Bronchial epithelial cell (primary cell): Measurements from ENCODE around the gene DAAM1. TPM values are rescaled to one million over a fixed set of nuclear protein-coding genes. Genes with fewer than 3 reads are reported as not detected.

Source experiments
- DNase-seq: peaks from one replicate; pipeline ENCODE4 v3.0.0-alpha.2; 2010; ENCODE audit warnings: low read depth
- FAIRE-seq: peaks from 2 replicates; lab custom pipeline; 2011; peaks lifted over from hg19 to GRCh38; lab: Jason Lieb, UNC
- H3K27me3 ChIP-seq: 2 replicates; pipeline ENCODE4 v1.5.1; 2011; ENCODE audit warnings: low read length; ENCODE audit not compliant: control insufficient read depth, insufficient read depth
- H3K36me3 ChIP-seq: 2 replicates; pipeline ENCODE4 v1.5.1; 2011; ENCODE audit warnings: low read length; ENCODE audit not compliant: control insufficient read depth, insufficient read depth
- H3K4me3 ChIP-seq: 2 replicates; pipeline ENCODE4 v1.5.1; 2011; ENCODE audit warnings: mild to moderate bottlenecking, low read depth, low read length, control low read depth
- CTCF ChIP-seq: IDR thresholded peaks from 2 replicates; pipeline ENCODE4 v1.5.1; 2011; ENCODE audit warnings: mild to moderate bottlenecking, moderate library complexity, low read length, control low read depth, inconsistent platforms; ENCODE audit not compliant: insufficient read depth, severe bottlenecking
- total RNA-seq: library from RNA; depleted of rRNA; stranded (reverse); fragments of >200 nt; gene quantifications from 2 replicates; pipeline ENCODE4 v1.2.1, GENCODE V29; 2014

Gene DAAM1
- total RNA-seq, 1 donor from 2014 or later, result 16.6 TPM

- no peaks in the 10 kb centered on the region for H3K36me3 ChIP-seq
- DNase-seq (peak; percentile 97), FAIRE-seq (no peak)
- no peaks in the 10 kb centered on the region for H3K27me3 ChIP-seq
- no peak overlapping the region for H3K4me3 ChIP-seq
- no peak for TF ChIP-seq CTCF
Observed at GRCh38 chr14:59275668-59276067, 87.2 kb downstream of the DAAM1 start.

GRCh38 chr14:59276235-59276634 lies 87.8 kb downstream of the DAAM1 start:
- no peaks in the 10 kb centered on the region for H3K27me3 ChIP-seq
- H3K36me3 ChIP-seq, result no peaks in the 10 kb centered on the region
- TF ChIP-seq CTCF, result no peak
- no peak overlapping the region for H3K4me3 ChIP-seq
- no peak for DNase-seq
- FAIRE-seq, result no peak

DNA sequence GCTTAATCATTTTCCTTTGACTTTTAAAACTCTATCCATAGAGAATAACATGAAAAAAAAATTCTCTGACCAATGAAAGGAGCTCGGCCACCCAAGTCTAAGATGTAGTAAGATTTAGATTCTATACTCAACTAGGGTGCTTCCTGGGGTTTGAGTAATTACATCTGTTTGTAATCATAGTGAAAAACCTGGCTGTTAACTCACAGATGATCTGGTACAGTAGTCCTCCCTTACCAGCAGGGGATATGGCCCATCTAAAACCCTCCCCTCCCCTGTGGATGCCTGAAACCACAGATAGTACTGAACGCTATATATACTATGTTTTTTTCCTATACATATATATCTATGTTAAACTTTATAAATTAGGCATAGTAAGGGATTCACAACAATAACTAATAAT lies 89.2 kb downstream of the DAAM1 start:
- no peak for DNase-seq
- Histone ChIP-seq H3K27me3 (no peaks in the 10 kb centered on the region), H3K4me3 (no peak overlapping the region), H3K36me3 (no peaks in the 10 kb centered on the region)
- no peak for FAIRE-seq
- TF ChIP-seq CTCF, result no peak

DNA sequence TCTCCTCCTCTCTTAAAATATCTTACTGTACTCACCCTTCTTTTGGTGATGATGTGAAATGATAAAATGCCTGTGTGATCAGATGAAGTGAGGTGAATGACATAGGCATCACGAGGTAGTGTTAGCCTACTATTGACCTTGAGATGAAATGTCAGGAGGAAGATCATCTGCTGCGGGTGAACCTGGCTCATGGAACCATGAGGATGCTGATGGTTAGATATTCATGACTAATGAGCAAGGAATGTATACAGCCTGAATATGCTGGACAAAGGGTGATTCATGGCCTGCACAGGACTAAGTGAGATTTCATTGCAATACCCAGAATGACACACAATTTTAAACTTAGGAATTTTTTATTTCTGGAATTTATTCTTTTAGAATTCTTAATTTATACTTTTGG lies 89.6 kb downstream of the DAAM1 start:
- no peaks in the 10 kb centered on the region for H3K36me3 ChIP-seq
- DNase-seq (peak; percentile 95), FAIRE-seq (peak; percentile 83)
- H3K4me3 ChIP-seq, result no peak overlapping the region
- no peak for TF ChIP-seq CTCF
- H3K27me3 ChIP-seq, result no peaks in the 10 kb centered on the region

GRCh38 chr14:59280961-59281360 lies 92.5 kb downstream of the DAAM1 start:
- FAIRE-seq, result no peak
- DNase-seq, result no peak
- H3K27me3 ChIP-seq, result no peaks in the 10 kb centered on the region
- H3K36me3 ChIP-seq, result no peaks in the 10 kb centered on the region
- H3K4me3 ChIP-seq, result no peak overlapping the region
- no peak for TF ChIP-seq CTCF

DNA sequence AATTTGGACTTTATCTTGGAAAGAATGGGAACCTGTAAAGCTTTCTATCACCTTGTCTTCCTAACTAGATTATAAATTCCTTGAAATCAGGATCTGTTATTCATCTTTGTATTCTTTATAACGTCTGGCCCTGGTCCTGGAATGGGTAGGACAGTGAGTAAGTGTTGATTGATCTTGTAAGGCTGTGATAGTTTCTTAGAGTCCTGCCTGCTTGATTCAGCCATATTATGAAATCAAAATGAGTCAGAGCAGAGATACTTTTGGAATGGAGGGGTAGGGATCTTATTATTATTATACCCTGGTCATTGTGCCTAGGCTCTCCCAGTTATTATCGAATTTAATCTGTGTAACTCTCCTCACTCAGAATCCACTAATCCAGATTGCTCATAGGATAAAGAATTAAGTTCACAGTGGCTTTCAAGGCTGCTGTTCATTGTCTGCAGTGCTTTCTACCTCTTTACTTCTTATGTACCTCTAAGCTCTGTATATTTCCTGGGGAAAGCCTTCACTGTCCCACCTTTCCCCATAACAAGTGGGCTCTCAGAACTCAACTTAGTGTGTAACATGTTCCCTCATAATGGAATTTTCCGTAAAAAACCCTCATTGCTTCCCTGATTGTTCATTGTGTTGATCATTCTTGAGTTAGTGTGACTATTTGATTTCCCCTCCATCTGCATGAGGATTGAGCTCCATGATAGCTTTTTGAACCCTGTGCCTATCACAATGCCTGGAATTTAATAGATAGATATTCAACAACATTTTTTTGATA lies 93.3 kb downstream of the DAAM1 start:
- no peak overlapping the region for H3K4me3 ChIP-seq
- FAIRE-seq (no peak), DNase-seq (peak; percentile 95)
- no peak for TF ChIP-seq CTCF
- H3K36me3 ChIP-seq, result no peaks in the 10 kb centered on the region
- no peaks in the 10 kb centered on the region for H3K27me3 ChIP-seq
